Sigmoid colon (tissue), 7 donors: ENCODE results near the gene SLCO3A1. TPM values are rescaled to one million over a fixed set of nuclear protein-coding genes. Genes with fewer than 3 reads are reported as not detected.

ENCODE experiments used
- DNase-seq: peaks from one replicate; pipeline ENCODE4 v3.0.0-alpha.2; 2019
- H3K27ac ChIP-seq, 4 donors: fragments of 200-600 bp; sonication (generic); one replicate each; pipeline ENCODE4 v1.5.1; 2016 to 2019; ENCODE audit warnings: mild to moderate bottlenecking in 1 of 4
- H3K27me3 ChIP-seq, 3 donors: fragments of 200-600 bp; sonication (generic); one replicate each; pipeline ENCODE4 v1.5.1; 2019; ENCODE audit warnings: mild to moderate bottlenecking in 1 of 3
- H3K36me3 ChIP-seq, 4 donors: fragments of 200-600 bp; sonication (generic); one replicate each; pipeline ENCODE4 v1.5.1; 2016 to 2019
- H3K4me1 ChIP-seq, 4 donors: fragments of 200-600 bp; sonication (generic); one replicate each; pipeline ENCODE4 v1.5.1; 2017 to 2019
- H3K4me3 ChIP-seq, 4 donors: fragments of 200-600 bp; sonication (generic); one replicate each; pipeline ENCODE4 v1.5.1; 2017 to 2019; ENCODE audit warnings: mild to moderate bottlenecking in 2 of 4, moderate library complexity in 1 of 4
- H3K9me3 ChIP-seq, 4 donors: fragments of 200-600 bp in 3 of 4; sonication (generic) in 3 of 4; one replicate each; pipeline versions ENCODE4 v1.5.1 to v1.6.1; 2013 to 2019
- CTCF ChIP-seq, 4 experiments: fragments of 450-650 bp in 3 of 4; fragments of 200-600 bp in 1 of 4; IDR thresholded peaks; one replicate each; pipeline ENCODE4 v1.5.1; 2016 to 2019; ENCODE audit warnings: antibody characterized with exemption in 4 of 4, mild to moderate bottlenecking in 3 of 4, moderate library complexity in 2 of 4
- EP300 ChIP-seq, 4 donors: sonication (generic); formaldehyde crosslinking; IDR thresholded peaks; one replicate each; pipeline ENCODE4 v1.6.1; 2017; ENCODE audit warnings: antibody characterized with exemption in 4 of 4
- POLR2A ChIP-seq, 2 donors: fragments of 450-650 bp; IDR thresholded peaks; one replicate each; pipeline ENCODE4 v1.6.1; 2016; ENCODE audit warnings: antibody characterized with exemption in 2 of 2, mild to moderate bottlenecking in 2 of 2, moderate library complexity in 2 of 2
- POLR2AphosphoS5 ChIP-seq, 4 donors: sonication (generic); formaldehyde crosslinking; IDR thresholded peaks; one replicate each; pipeline ENCODE4 v1.6.1; 2017; ENCODE audit warnings: antibody characterized with exemption in 4 of 4
- WGBS, 2 donors: extraction: QIAGEN DNeasy Blood & Tissue Kit; methylation state at CpG; one replicate each; pipeline ENCODE4 v1.1.7; 2013; 5-methylcytosine and 5-hydroxymethylcytosine counted together
- intact Hi-C: fragments of 100-400 bp; cut with DNase I; formaldehyde crosslinking; loops from one replicate; pipeline ENCODE4 v1.15.1; 2023
- polyA plus RNA-seq, 3 donors: library from polyadenylated mRNA; stranded (reverse); fragments of 200-250 nt; gene quantifications; one replicate each; pipeline ENCODE4 v1.2.3, GENCODE V29; 2013
- total RNA-seq, 4 donors: library from RNA; depleted of rRNA; stranded (reverse); fragments of >200 nt; gene quantifications; one replicate each; pipeline ENCODE4 v1.1.0, GENCODE V29; 2016
- donor health status: healthy with polysubstance abuse.
- donor health status: Bipolar disorder and iron deficiency.
- donor health status: healthy.

The SLCO3A1 gene
- total and polyA plus RNA-seq, 7 donors: 1.4 to 10.5 (median 4.6) TPM

GRCh38 chr15:92098869-92099268 lies 245.4 kb downstream of the SLCO3A1 start:
- Histone ChIP-seq H3K4me3 (no peak overlapping the region), H3K4me1 (peaks cover 0 to 5% (median 0%) of the 10 kb centered on the region in 4 donors), H3K36me3 (no peaks in the 10 kb centered on the region), H3K27me3 (no peaks in the 10 kb centered on the region), H3K9me3 (no peaks in the 10 kb centered on the region), H3K27ac (no peak overlapping the region)
- 83 to 86% methylated on average over 5 of the region's 5 CpGs for WGBS, 2 donors
- DNase-seq: no peak
- intact Hi-C loops: loop anchor here (10.0 kb wide), 1 partner anchor 426 kb away; no protein-coding TSS in a partner anchor
- no peak for TF ChIP-seq CTCF (IDR thresholded peaks at IDR 0.05)
- no peak for TF ChIP-seq POLR2A (IDR thresholded peaks at IDR 0.05)
- TF ChIP-seq POLR2AphosphoS5 (IDR thresholded peaks at IDR 0.05): peak in 2 of 4 donors; percentile 17 to 20

- intact Hi-C loops: no loop called here
- H3K9me3 ChIP-seq: no peaks in the 10 kb centered on the region
- TF ChIP-seq POLR2A (IDR thresholded peaks at IDR 0.05) (no peak), CTCF (IDR thresholded peaks at IDR 0.05) (no peak), EP300 (IDR thresholded peaks at IDR 0.05) (no peak), POLR2AphosphoS5 (IDR thresholded peaks at IDR 0.05) (no peak)
These were observed 246.8 kb downstream of the SLCO3A1 start for GRCh38 chr15:92100301-92100700.

GRCh38 chr15:92100751-92101150 lies 247.2 kb downstream of the SLCO3A1 start:
- no peak for DNase-seq
- Histone ChIP-seq H3K4me3 (no peak overlapping the region), H3K27me3 (no peaks in the 10 kb centered on the region), H3K36me3 (no peaks in the 10 kb centered on the region), H3K4me1 (peaks cover 0 to 5% (median 0%) of the 10 kb centered on the region in 4 donors), H3K27ac (no peak overlapping the region), H3K9me3 (no peaks in the 10 kb centered on the region)
- TF ChIP-seq POLR2AphosphoS5 (IDR thresholded peaks at IDR 0.05): no peak
- no peak for TF ChIP-seq POLR2A (IDR thresholded peaks at IDR 0.05)
- no peak for TF ChIP-seq CTCF (IDR thresholded peaks at IDR 0.05)
- TF ChIP-seq EP300 (IDR thresholded peaks at IDR 0.05): no peak
- 93 to 98% methylated on average over 2 of the region's 2 CpGs for WGBS, 2 donors
- intact Hi-C loops: no loop called here

More at GRCh38 chr15:92100301-92100700, 246.8 kb downstream of the SLCO3A1 start:
- H3K27me3 ChIP-seq: no peaks in the 10 kb centered on the region
- peaks cover 0 to 5% (median 0%) of the 10 kb centered on the region in 4 donors for H3K4me1 ChIP-seq
- no peak for DNase-seq
- no peak overlapping the region for H3K27ac ChIP-seq
- 98 to 99% methylated on average over 2 of the region's 2 CpGs for WGBS, 2 donors
- H3K36me3 ChIP-seq: no peaks in the 10 kb centered on the region
- no peak overlapping the region for H3K4me3 ChIP-seq

GRCh38 chr15:92101708-92102394 lies 248.3 kb downstream of the SLCO3A1 start:
- no peak overlapping the region for H3K4me3 ChIP-seq
- no peak for DNase-seq
- H3K27ac ChIP-seq: no peak overlapping the region
- WGBS, 2 donors: 72 to 92% methylated on average over 9 of the region's 9 CpGs
- no peaks in the 10 kb centered on the region for H3K9me3 ChIP-seq
- H3K36me3 ChIP-seq: no peaks in the 10 kb centered on the region
- H3K27me3 ChIP-seq: no peaks in the 10 kb centered on the region
- intact Hi-C loops: no loop called here
- peaks cover 0 to 5% (median 0%) of the 10 kb centered on the region in 4 donors for H3K4me1 ChIP-seq
- no peak for TF ChIP-seq EP300 (IDR thresholded peaks at IDR 0.05)
- TF ChIP-seq POLR2A (IDR thresholded peaks at IDR 0.05): no peak
- no peak for TF ChIP-seq POLR2AphosphoS5 (IDR thresholded peaks at IDR 0.05)
- TF ChIP-seq CTCF (IDR thresholded peaks at IDR 0.05): no peak

- intact Hi-C loops: no loop called here
- Histone ChIP-seq H3K9me3 (no peaks in the 10 kb centered on the region), H3K27ac (no peak overlapping the region), H3K36me3 (no peaks in the 10 kb centered on the region), H3K4me3 (no peak overlapping the region), H3K27me3 (no peaks in the 10 kb centered on the region), H3K4me1 (peaks cover 0 to 5% (median 0%) of the 10 kb centered on the region in 4 donors)
- no peak for DNase-seq
- WGBS, 2 donors: 93% methylated on average over 2 of the region's 2 CpGs
- TF ChIP-seq POLR2A (IDR thresholded peaks at IDR 0.05) (no peak), CTCF (IDR thresholded peaks at IDR 0.05) (no peak), POLR2AphosphoS5 (IDR thresholded peaks at IDR 0.05) (no peak), EP300 (IDR thresholded peaks at IDR 0.05) (no peak)
These were observed 248.9 kb downstream of the SLCO3A1 start for GRCh38 chr15:92102395-92102755.
